CD8-positive, alpha-beta memory T cell (primary cell): ENCODE data around the gene FAM184A. TPM values are rescaled to one million over a fixed set of nuclear protein-coding genes. Genes with fewer than 3 reads are reported as not detected.

Experiments
- CTCF ChIA-PET: fragments of 350-600 bp; sonication (Branson Sonifier 250); formaldehyde crosslinking; loops from one replicate; lab custom pipeline; 2021; ENCODE audit warnings: antibody characterized with exemption; lab: Charles Lee
- POLR2A ChIA-PET: fragments of 350-600 bp; sonication (Branson Sonifier 250); formaldehyde crosslinking; loops from one replicate; lab custom pipeline; 2021; ENCODE audit warnings: antibody characterized with exemption; lab: Charles Lee
- DNase-seq, 5 donors: peaks; one replicate each; pipeline versions ENCODE4 v3.0.0 to v3.0.0-alpha.2; 2020 to 2022; ENCODE audit warnings: mixed read lengths in 1 of 5
- H3K27ac ChIP-seq: one replicate; pipeline ENCODE4 v1.7.0; 2013; ENCODE audit warnings: low read depth, mild to moderate bottlenecking, low read length, moderate library complexity
- H3K27me3 ChIP-seq: 2 replicates; pipeline ENCODE4 v1.7.0; 2013; ENCODE audit warnings: low read length, mild to moderate bottlenecking; ENCODE audit not compliant: insufficient read depth, poor library complexity, severe bottlenecking
- H3K36me3 ChIP-seq: 2 replicates; pipeline ENCODE4 v1.7.0; 2013; ENCODE audit warnings: mild to moderate bottlenecking, low read length, moderate library complexity; ENCODE audit not compliant: insufficient read depth
- H3K4me1 ChIP-seq: 2 replicates; pipeline ENCODE4 v1.7.0; 2013; ENCODE audit warnings: mild to moderate bottlenecking, low read length, moderate library complexity; ENCODE audit not compliant: insufficient read depth
- H3K4me3 ChIP-seq: 2 replicates; pipeline ENCODE4 v1.7.0; 2013; ENCODE audit warnings: mild to moderate bottlenecking, low read length
- H3K9me3 ChIP-seq: 2 replicates; pipeline ENCODE4 v1.7.0; 2013; ENCODE audit warnings: mild to moderate bottlenecking, low read length
- H3K27ac Mint-ChIP-seq, 8 donors: one replicate each; pipeline ENCODE4 v1.8.0; 2020 to 2021; ENCODE audit warnings: mixed read lengths in 8 of 8, mild to moderate bottlenecking in 6 of 8, inconsistent platforms in 3 of 8, moderate library complexity in 3 of 8
- H3K27me3 Mint-ChIP-seq, 2 donors: one replicate each; pipeline ENCODE4 v1.8.0; 2020 to 2021; ENCODE audit warnings: mixed read lengths in 2 of 2, mild to moderate bottlenecking in 1 of 2, moderate library complexity in 1 of 2
- H3K36me3 Mint-ChIP-seq, 3 donors: one replicate each; pipeline ENCODE4 v1.8.0; 2020 to 2021; ENCODE audit warnings: mixed read lengths in 3 of 3, inconsistent platforms in 1 of 3, mild to moderate bottlenecking in 1 of 3
- H3K4me1 Mint-ChIP-seq, 3 donors: one replicate each; pipeline ENCODE4 v1.8.0; 2020 to 2021; ENCODE audit warnings: mixed read lengths in 3 of 3, inconsistent platforms in 1 of 3, mild to moderate bottlenecking in 1 of 3
- H3K4me3 Mint-ChIP-seq, 7 donors: one replicate each; pipeline ENCODE4 v1.8.0; 2020 to 2021; ENCODE audit warnings: mixed read lengths in 7 of 7, mild to moderate bottlenecking in 6 of 7, moderate library complexity in 4 of 7, inconsistent platforms in 2 of 7
- H3K9me3 Mint-ChIP-seq, 5 donors: one replicate each; pipeline ENCODE4 v1.8.0; 2020 to 2022; ENCODE audit warnings: mixed read lengths in 5 of 5, mild to moderate bottlenecking in 3 of 5, moderate library complexity in 2 of 5, inconsistent platforms in 1 of 5
- polyA plus RNA-seq: library from polyadenylated mRNA; unstranded; fragments of 300-500 nt; fragmentation: Illumina TruSeq; gene quantifications from one replicate; pipeline ENCODE4 v1.2.3, GENCODE V29; 2021
- total RNA-seq, 2 experiments: library from RNA; stranded (reverse); gene quantifications; one replicate each; pipeline ENCODE4 v1.2.3, GENCODE V29; 2021

Gene FAM184A
- total and polyA plus RNA-seq, 3 experiments from 2014 or later = 0.85 to 2.2 (median 2.0) TPM

DNA sequence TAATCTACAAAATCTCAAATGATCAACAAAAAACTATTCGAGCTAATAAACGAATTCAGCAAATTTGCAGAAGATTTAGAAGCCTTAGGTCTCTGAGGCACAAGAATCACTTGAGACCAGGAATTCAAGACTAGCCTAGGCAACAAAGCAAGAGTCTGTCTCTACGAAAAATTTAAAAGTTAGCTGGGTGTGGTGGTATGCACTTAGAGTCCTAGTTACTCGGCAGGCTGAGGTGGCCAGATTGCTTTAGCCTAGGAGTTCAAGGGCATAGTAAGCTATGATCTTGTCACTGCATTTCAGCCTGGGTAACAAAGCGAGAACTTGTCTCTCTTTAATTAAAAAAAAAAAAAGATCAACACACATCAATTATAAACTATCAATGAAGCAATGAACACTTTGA lies 34.2 kb downstream of the FAM184A start:
- Histone ChIP-seq H3K4me1 (no peaks in the 10 kb centered on the region), H3K4me3 (no peak overlapping the region), H3K36me3 (no peaks in the 10 kb centered on the region), H3K27me3 (no peaks in the 10 kb centered on the region), H3K27ac (no peak overlapping the region), H3K9me3 (no peaks in the 10 kb centered on the region)
- H3K27me3 Mint-ChIP-seq = peaks cover 4% of the 10 kb centered on the region in 2 donors
- no peaks in the 10 kb centered on the region for H3K4me1 Mint-ChIP-seq
- H3K27ac Mint-ChIP-seq = no peak overlapping the region
- no peak for DNase-seq
- ChIA-PET CTCF (no interaction called here), POLR2A (interaction anchor here (0.6 kb wide), 1 partner anchor 109 kb away, joined by 3 read pairs; the partner anchor contains the start of gene MCM9)
- H3K9me3 Mint-ChIP-seq = no peaks in the 10 kb centered on the region
- H3K4me3 Mint-ChIP-seq = no peak overlapping the region
- H3K36me3 Mint-ChIP-seq = peaks cover 0 to 17% (median 0%) of the 10 kb centered on the region in 3 donors

- no peak for DNase-seq
- CTCF ChIA-PET = no interaction called here
- Histone ChIP-seq H3K9me3 (no peaks in the 10 kb centered on the region), H3K27me3 (no peaks in the 10 kb centered on the region), H3K4me1 (no peaks in the 10 kb centered on the region), H3K4me3 (no peak overlapping the region), H3K27ac (no peak overlapping the region), H3K36me3 (no peaks in the 10 kb centered on the region)
- POLR2A ChIA-PET = interaction anchor here (0.6 kb wide), 1 partner anchor 109 kb away, joined by 3 read pairs; the partner anchor contains the start of gene MCM9
- no peaks in the 10 kb centered on the region for H3K9me3 Mint-ChIP-seq
- no peak overlapping the region for H3K4me3 Mint-ChIP-seq
- peaks cover 0 to 16% (median 0%) of the 10 kb centered on the region in 3 donors for H3K36me3 Mint-ChIP-seq
- H3K27me3 Mint-ChIP-seq = peaks cover 4% of the 10 kb centered on the region in 2 donors
- H3K4me1 Mint-ChIP-seq = no peaks in the 10 kb centered on the region
- H3K27ac Mint-ChIP-seq = peak overlapping the region in 1 of 8 donors; percentile 9
Measured at GRCh38 chr6:119043783-119044182, 34.7 kb downstream of the FAM184A start.

DNA sequence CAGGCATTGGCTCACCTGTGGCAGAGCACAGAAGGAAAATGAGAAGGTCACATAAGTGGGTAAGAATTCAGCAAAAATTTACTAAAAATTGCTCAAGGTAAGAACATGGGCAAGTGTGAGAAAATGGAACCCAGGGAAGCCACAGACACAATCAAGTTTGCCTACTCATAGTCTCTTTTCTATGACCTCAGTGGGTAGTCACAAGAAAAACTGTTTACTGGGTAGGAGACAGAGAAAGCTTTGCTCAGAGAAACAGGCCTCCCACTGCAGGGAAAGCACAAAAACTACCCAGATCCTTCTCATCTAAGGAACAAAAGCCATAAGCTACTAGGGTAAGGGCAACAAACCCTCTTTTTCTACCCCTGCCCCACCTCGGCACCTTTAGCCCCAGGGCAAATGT lies 35.2 kb downstream of the FAM184A start:
- Mint-ChIP-seq H3K27ac (no peak overlapping the region), H3K9me3 (no peaks in the 10 kb centered on the region), H3K36me3 (peaks cover 0 to 12% (median 0%) of the 10 kb centered on the region in 3 donors), H3K4me3 (no peak overlapping the region), H3K4me1 (no peaks in the 10 kb centered on the region), H3K27me3 (peaks cover 4% of the 10 kb centered on the region in 2 donors)
- H3K27me3 ChIP-seq = no peaks in the 10 kb centered on the region
- no peak for DNase-seq
- no peak overlapping the region for H3K27ac ChIP-seq
- no peak overlapping the region for H3K4me3 ChIP-seq
- POLR2A ChIA-PET = interaction anchor here (0.6 kb wide), 1 partner anchor 109 kb away, joined by 3 read pairs; the partner anchor contains the start of gene MCM9
- H3K9me3 ChIP-seq = no peaks in the 10 kb centered on the region
- H3K4me1 ChIP-seq = no peaks in the 10 kb centered on the region
- H3K36me3 ChIP-seq = no peaks in the 10 kb centered on the region
- CTCF ChIA-PET = no interaction called here

DNA sequence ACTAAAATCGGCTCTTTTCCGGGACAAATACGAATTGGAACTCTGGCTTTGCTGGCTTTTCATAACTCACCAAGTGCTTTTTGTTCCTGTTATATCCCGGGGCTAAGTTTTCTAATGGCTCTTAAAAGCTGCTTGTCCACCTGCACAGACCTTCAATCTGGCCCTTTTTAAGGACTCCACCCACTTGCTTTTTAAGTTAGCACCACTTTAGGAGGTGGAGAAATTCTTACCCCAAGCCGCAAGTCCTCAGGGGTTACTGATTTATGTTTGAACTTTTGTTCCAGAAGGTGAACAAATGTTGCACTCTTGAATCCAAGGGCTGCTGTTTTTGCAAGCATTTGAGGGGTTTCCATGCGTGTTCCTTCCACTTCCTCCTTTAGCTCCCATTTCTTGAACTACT lies 37.8 kb downstream of the FAM184A start:
- DNase-seq = no peak
- Histone ChIP-seq H3K9me3 (no peaks in the 10 kb centered on the region), H3K27ac (no peak overlapping the region), H3K27me3 (no peaks in the 10 kb centered on the region), H3K4me1 (no peaks in the 10 kb centered on the region), H3K36me3 (no peaks in the 10 kb centered on the region), H3K4me3 (no peak overlapping the region)
- Mint-ChIP-seq H3K27me3 (peaks cover 0 to 2% of the 10 kb centered on the region in 2 donors), H3K27ac (no peak overlapping the region), H3K4me1 (no peaks in the 10 kb centered on the region), H3K9me3 (no peaks in the 10 kb centered on the region), H3K36me3 (no peaks in the 10 kb centered on the region), H3K4me3 (no peak overlapping the region)
- POLR2A ChIA-PET = no interaction called here
- CTCF ChIA-PET = no interaction called here

DNA sequence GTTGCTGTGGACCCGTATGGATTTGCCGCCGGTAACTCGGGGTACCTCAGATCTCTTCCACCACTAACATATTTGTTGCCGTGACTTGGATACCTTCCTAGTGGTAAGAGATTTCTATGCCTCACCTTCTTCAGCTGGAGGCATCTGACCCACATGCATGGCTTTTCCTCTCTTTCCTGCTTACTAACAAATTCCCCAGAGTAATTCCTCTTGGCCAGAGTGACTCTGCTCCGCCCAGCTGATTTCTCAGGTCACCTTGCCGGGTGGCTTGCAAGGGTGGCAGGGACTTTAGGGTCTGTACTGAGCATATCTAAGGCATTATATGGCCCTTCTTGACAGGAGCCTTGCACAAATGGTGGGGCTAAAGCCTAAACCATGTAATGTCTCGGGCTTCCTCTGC lies 38.2 kb downstream of the FAM184A start:
- Histone ChIP-seq H3K36me3 (no peaks in the 10 kb centered on the region), H3K9me3 (no peaks in the 10 kb centered on the region), H3K27ac (no peak overlapping the region), H3K4me3 (no peak overlapping the region), H3K4me1 (no peaks in the 10 kb centered on the region), H3K27me3 (no peaks in the 10 kb centered on the region)
- DNase-seq = no peak
- ChIA-PET POLR2A (no interaction called here), CTCF (no interaction called here)
- Mint-ChIP-seq H3K9me3 (no peaks in the 10 kb centered on the region), H3K27ac (no peak overlapping the region), H3K36me3 (no peaks in the 10 kb centered on the region), H3K27me3 (peaks cover 0 to 2% of the 10 kb centered on the region in 2 donors), H3K4me3 (no peak overlapping the region), H3K4me1 (no peaks in the 10 kb centered on the region)

GRCh38 chr6:119037941-119038623 lies 40.4 kb downstream of the FAM184A start:
- no peak overlapping the region for H3K4me3 Mint-ChIP-seq
- ChIA-PET CTCF (no interaction called here), POLR2A (no interaction called here)
- no peaks in the 10 kb centered on the region for H3K27me3 Mint-ChIP-seq
- no peaks in the 10 kb centered on the region for H3K36me3 Mint-ChIP-seq
- Histone ChIP-seq H3K9me3 (no peaks in the 10 kb centered on the region), H3K27ac (no peak overlapping the region), H3K27me3 (no peaks in the 10 kb centered on the region), H3K4me1 (no peaks in the 10 kb centered on the region), H3K4me3 (no peak overlapping the region), H3K36me3 (no peaks in the 10 kb centered on the region)
- H3K27ac Mint-ChIP-seq = no peak overlapping the region
- DNase-seq = no peak
- no peaks in the 10 kb centered on the region for H3K4me1 Mint-ChIP-seq
- no peaks in the 10 kb centered on the region for H3K9me3 Mint-ChIP-seq

DNA sequence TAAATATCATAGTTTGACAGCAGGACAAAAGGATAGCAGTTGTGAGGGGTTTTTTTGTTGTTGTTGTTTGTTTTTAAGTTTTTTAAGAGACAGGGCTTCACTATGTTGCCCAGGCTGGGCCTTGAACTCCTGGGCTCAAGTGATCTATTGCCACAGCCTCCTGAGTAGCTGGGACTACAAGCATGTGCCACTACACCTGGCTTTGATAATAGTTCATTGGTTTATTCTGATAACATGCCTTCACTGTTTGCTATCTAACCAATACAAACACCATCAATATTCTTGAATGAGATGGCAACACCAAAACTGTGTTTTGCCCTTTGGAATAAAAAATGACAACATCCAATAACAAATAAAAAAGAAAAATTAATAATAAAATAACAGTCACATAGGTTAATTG lies 41.2 kb downstream of the FAM184A start:
- Mint-ChIP-seq H3K27me3 (no peaks in the 10 kb centered on the region), H3K9me3 (no peaks in the 10 kb centered on the region), H3K4me1 (no peaks in the 10 kb centered on the region), H3K4me3 (no peak overlapping the region), H3K27ac (peak overlapping the region in 1 of 8 donors; percentile 56), H3K36me3 (no peaks in the 10 kb centered on the region)
- ChIA-PET CTCF (no interaction called here), POLR2A (no interaction called here)
- Histone ChIP-seq H3K4me1 (no peaks in the 10 kb centered on the region), H3K4me3 (no peak overlapping the region), H3K36me3 (no peaks in the 10 kb centered on the region), H3K9me3 (no peaks in the 10 kb centered on the region), H3K27me3 (no peaks in the 10 kb centered on the region), H3K27ac (no peak overlapping the region)
- DNase-seq = no peak

- ChIA-PET CTCF (no interaction called here), POLR2A (interaction anchor here (0.6 kb wide), 1 partner anchor 143 kb away, joined by 3 read pairs; no protein-coding TSS in a partner anchor)
- no peak overlapping the region for H3K27ac Mint-ChIP-seq
Measured at GRCh38 chr6:119036081-119036480, 42.4 kb downstream of the FAM184A start.

More at GRCh38 chr6:119036081-119036480, 42.4 kb downstream of the FAM184A start:
- Histone ChIP-seq H3K4me3 (no peak overlapping the region), H3K36me3 (no peaks in the 10 kb centered on the region), H3K27me3 (no peaks in the 10 kb centered on the region), H3K9me3 (no peaks in the 10 kb centered on the region), H3K4me1 (no peaks in the 10 kb centered on the region), H3K27ac (no peak overlapping the region)
- Mint-ChIP-seq H3K9me3 (no peaks in the 10 kb centered on the region), H3K27me3 (no peaks in the 10 kb centered on the region), H3K4me3 (no peak overlapping the region), H3K36me3 (no peaks in the 10 kb centered on the region), H3K4me1 (no peaks in the 10 kb centered on the region)
- DNase-seq = no peak
